NCI-H1436 (cell line): ENCODE results near the gene SND1.
"Not testable (repeated sequence)": the region's sequence is repeated elsewhere in the genome, so short reads cannot be mapped to it uniquely, and the experiment has no call there.

Source experiments
- DNase-seq: peaks from one replicate; lab custom pipeline; 2025; lab: John Stamatoyannopoulos, UW

Gene SND1

GRCh38 chr7:127831318-127832219, 179.6 kb downstream of the SND1 start:
- DNase-seq, result no peak

DNA sequence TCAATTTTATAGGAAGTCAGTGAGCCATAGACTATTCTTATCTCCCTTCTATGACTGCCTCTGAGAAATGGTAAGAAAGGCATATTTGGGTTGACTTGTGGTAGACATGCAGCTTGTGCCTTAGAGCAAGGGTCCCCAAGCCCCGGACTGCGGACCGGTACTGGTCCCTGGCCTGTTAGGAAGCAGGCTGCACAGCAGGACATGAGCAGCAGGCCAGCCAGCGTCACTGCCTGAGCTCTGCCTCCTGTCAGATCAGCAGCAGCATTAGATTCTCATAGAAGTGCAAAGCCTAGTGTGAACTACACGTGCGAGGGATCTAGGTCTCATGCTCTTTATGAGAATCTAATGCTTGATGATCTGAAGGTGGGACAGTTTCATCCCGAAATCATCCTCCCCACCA, 180.6 kb downstream of the SND1 start:
- no peak for DNase-seq

GRCh38 chr7:127833641-127834040, 181.6 kb downstream of the SND1 start:
- DNase-seq, result no peak

- DNase-seq, result no peak
These were observed 183.7 kb downstream of the SND1 start for GRCh38 chr7:127835679-127836078.

DNA sequence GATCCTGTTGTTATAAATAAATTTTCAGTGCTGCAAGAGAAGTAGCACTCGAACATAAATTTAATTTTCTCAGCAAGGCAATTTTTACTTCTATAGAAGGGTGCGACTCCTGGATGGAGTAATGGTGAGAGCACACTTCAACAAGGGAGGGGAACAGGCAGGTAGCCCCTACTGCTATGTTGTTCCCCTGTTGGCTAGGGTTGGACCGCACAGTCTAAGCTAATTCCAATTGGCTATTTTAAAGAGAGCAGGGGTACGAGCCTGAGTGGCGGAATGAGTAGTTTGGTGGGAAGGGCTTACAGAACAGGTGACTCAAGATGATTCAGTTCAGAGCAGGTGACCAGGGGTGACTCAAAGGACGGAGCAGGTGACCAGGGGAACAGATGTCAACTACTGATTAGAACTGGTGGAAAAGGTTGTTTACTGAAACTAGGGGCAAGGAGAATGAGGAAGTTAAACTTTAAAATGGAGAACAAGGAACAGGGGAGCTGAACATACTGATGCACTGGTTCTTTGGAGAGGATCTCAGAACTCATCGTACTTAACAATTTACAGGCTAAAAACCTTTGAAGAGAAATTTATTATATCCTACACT, 185.9 kb downstream of the SND1 start:
- DNase-seq, result not testable (repeated sequence)

DNA sequence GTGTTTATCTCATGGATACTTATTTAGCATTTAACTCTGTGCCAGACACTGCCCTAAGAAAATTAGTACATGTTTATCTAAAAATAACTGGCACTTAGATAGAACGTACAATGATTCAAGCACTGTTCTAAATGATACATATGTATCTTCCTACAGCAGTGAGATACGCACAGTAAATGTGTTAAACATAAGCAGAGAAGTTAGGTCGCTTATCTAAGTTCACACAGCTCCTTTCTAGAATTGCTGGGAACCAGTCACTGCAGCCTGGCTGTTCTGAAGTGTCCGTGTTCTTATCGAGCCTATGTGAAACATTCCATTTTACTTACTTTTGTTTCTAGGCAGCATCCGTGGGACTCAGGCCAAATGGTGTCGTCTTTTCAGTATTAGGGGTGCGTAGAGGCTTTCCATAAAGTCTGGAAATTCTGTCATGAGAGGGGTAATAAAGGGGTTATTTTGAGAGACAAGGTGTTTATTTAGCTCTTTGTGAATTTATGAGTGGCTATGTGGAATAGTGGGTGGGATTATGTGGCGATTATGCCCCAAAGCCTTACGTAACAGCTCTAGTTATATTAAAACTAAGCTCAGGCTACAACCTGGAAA, 186.9 kb downstream of the SND1 start:
- no peak for DNase-seq

- no peak for DNase-seq
These were observed 188.4 kb downstream of the SND1 start for GRCh38 chr7:127840226-127840951.

- DNase-seq, result no peak
These were observed 192.2 kb downstream of the SND1 start for GRCh38 chr7:127844165-127844564.

GRCh38 chr7:127844707-127845331, 192.8 kb downstream of the SND1 start:
- DNase-seq, result no peak

DNA sequence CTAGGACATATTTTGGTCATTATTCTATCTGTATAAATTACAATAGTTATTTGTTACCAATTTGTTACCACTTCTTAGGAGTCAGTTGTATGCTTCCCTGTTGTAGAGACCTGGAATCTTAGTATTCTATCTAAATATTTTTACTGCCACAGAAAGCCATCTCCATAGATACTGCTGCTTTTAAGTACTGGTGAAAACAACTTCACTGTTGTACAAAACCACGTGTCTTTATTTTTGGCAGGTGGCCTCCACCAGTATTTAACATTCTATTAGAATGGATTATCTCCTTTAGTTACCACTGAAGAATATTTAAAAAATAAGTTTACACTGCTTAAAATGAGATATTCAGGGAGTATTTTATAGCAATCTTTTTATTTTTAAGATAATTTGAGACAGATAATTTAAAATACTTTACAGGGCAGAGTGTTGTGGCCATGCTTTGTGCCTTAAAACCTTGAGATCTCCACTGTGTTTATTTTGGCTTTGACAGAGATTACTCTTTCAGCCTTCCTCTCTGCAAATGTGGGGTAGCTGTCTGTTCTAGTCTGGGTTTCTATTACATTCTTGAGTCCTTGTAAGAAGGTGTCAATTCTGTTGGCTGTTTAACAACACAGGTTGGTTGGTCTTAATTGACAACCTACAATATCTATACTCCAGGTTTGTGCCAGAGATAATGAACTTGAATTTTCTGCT, 193.7 kb downstream of the SND1 start:
- DNase-seq, result no peak

DNA sequence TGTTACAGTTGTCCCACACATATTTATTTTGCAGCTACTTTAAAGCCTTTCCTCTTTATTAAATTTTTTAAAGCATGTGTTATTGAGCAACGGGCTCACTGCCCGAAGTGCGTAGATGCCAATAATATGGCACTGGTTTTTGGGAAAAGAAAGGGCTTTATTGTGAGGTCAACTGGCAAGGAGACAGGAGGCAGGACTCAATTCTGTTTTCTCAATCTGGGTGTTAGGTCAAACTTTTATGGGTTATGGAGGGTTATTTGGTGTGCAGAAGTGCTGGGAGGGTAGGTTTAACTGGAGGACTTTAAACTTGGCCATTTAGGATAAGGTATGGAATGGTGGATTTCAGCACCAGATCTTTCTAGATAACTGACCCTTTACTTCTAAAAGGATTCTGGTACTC, 195.6 kb downstream of the SND1 start:
- no peak for DNase-seq

GRCh38 chr7:127848241-127848640, 196.2 kb downstream of the SND1 start:
- no peak for DNase-seq

DNA sequence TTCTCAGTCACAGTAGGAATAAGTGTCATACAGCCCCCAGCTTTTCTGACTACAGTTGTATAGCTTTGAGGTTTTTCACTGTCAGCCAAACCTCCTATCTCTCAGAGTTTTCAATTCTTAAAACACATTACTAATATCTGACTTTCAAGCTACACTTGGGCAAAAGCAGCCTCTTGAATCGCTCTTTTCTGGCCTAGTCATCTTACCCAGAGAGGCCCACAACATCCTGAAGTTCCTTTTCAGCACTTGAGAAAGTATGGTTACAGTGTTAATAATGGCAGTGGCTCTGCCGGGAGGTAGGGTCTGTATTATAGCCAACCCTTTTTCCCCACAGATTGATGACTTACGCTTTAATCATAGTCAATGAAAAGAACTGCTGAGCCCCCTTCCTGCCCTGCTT, 198.2 kb downstream of the SND1 start:
- no peak for DNase-seq

DNA sequence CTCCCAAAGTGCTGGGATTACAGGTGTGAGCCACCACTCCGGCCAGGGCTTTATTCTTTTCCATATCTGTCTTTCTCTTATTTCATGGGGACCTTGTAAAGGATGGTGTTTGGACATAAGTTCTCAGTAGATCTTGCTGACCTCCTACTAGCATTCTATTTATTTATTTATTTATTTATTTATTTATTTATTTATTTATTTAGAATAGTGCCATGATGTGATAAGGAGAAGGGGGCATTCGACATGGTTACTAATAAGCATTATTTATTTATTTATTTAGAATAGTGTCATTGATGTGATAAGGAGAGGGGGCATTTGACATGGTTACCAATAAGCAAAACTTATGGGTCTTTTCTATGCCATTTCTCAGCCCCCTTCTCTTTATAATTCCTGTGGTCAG, 202.4 kb downstream of the SND1 start:
- no peak for DNase-seq

DNA sequence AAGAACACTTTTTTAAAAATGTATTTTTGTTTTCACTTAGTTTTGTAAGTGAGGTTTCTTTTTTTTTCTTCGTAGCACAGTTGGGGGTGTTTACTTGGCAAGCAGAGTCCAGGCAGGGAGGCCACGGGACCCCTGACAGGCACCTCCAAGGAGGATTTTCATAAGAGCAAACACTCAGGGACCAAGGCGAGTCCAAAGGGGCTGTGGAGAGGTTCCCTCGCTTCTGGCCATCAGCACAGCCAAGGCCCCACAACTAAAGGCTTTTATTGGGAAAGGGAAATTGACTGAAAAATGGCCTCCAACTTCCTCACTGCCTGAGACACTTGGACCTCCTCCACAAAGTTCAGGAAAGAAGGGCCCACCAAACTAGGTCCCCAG, 205.5 kb downstream of the SND1 start:
- DNase-seq, result no peak

GRCh38 chr7:127858091-127858914, 206.3 kb downstream of the SND1 start:
- DNase-seq, result no peak

- DNase-seq, result no peak
These were observed 206.9 kb downstream of the SND1 start for GRCh38 chr7:127858915-127859189.

GRCh38 chr7:127859330-127859729, 207.3 kb downstream of the SND1 start:
- DNase-seq, result no peak

DNA sequence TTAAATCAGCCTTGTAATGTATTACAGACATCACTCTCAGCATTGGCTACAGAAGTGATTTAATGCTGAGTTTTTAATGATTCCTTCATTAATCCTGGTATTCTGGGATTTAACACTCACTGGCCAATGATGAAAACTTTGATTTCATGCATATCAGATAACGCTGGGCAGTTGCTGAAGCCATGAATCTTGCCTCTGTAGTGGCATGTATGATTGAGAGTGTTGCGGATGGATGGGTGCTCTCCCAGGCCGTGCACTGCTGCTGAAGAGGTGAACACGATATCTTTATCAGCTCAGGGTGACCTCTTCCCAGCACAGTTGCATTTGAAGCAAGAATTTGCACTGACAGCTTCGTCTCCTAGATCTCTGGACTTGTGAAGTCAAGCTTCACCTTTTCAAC, 210.5 kb downstream of the SND1 start:
- DNase-seq, result no peak

GRCh38 chr7:127863082-127863481, 211.1 kb downstream of the SND1 start:
- no peak for DNase-seq

DNA sequence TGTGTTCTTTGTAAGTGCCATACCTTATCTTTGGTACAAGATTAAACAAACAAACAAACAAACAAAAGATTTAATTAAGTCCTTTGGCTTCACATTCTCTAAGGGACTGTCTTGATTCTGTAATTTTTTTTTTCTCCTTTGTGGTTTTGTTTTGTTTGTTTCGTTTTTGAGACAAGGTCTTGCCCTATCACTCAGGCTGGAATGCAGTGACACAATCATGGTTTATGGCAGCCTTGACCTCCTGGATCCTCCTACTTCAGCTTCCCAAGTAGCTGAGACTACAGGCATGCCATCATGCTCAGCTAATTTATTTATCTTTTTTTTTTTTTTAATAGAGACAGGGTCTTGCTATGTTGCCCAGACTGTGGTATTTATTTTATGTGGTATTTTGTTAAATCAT, 213.5 kb downstream of the SND1 start:
- no peak for DNase-seq
